Skeletal muscle cell (primary cell): Measurements from ENCODE around the gene LRRN2.

Experiments used
- DNase-seq: peaks from one replicate; pipeline ENCODE4 v3.0.0-alpha.2; 2010; ENCODE audit warnings: low read depth
- H3K4me3 ChIP-seq: 2 replicates; pipeline ENCODE4 v1.5.1; 2011; ENCODE audit warnings: low read depth, mild to moderate bottlenecking, control low read depth, low read length, moderate library complexity

LRRN2 gene

DNA sequence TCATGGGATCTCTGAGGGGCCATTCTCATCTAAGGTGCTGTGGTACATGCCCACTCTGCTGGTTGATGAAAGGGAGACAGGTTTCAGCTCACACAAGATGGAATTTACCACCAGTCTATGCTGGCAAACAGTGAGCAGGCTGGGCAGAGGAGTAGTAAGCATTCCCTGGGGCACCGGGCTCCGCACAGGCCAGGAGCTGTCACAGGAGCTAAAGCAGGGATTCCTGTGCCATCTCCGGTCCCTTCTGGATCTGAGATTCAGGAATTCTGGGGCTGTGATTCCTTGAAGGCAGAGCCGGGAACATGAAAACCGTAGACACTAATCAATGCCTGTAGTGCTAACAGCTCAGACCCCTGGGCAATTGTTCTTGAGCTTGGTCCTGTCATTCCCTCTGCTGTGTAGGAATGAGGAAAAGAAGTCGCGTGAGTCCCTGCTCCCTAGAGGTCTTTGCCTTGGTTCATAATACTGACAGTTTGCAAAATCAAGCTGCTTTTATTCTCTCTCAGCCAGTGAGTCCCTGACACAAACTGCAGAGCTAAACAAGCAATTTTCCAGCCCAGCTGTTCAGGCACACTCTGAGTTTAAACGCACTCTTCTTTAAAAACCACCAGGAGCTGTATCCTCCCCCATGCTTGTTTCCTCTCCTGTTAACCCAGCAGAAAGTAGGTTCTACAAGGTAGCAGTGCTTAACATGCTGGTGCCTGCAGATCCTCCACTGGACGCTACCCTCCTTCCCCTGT lies 116.8 kb downstream of the LRRN2 start:
- H3K4me3 ChIP-seq = no peak overlapping the region
- DNase-seq = no peak
